Thyroid gland (tissue), 4 donors: ENCODE data around the gene JTB.
"Not testable (repeated sequence)": the region's sequence is repeated elsewhere in the genome, so short reads cannot be mapped to it uniquely, and the experiment has no call there.

Experiments
- POLR2A ChIP-seq, 2 donors: fragments of 450-650 bp; IDR thresholded peaks; one replicate each; pipeline ENCODE4 v1.6.1; 2017; ENCODE audit warnings: antibody characterized with exemption in 2 of 2, mild to moderate bottlenecking in 2 of 2, moderate library complexity in 1 of 2
- TF ChIP-seq, protein P1 (sequence below), 6 experiments: fragments of 200-600 bp in 3 of 6; fragments of 450-650 bp in 3 of 6; sonication (generic) in 3 of 6; IDR thresholded peaks; one replicate each; pipeline ENCODE4 v1.5.1; 2016 to 2019; ENCODE audit warnings: antibody characterized with exemption in 6 of 6, mild to moderate bottlenecking in 2 of 6, inconsistent platforms in 1 of 6, moderate library complexity in 1 of 6

DNA sequence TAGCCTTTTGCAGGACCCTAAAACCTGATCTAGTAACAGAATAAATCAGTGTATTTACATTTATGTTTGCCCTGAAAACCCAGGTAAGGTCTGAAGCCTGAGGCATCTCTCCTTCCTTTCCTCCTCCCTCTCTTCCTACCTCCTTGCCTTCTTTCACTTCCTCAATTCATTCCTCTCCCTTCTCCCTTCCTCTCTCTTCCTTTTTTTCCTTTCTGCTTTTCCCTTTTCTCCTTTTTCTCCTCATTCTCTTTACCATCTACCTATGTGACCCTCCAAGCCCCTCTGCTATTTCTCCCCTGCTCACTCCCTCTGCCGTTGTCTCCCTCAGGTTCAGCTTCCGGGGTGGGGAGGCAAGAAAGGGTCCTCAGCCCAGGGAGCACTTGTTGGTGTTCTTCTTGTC lies 4.3 kb upstream of the JTB start:
- not testable (repeated sequence) for TF ChIP-seq POLR2A (IDR thresholded peaks at IDR 0.05)
- TF ChIP-seq, protein P1, sequence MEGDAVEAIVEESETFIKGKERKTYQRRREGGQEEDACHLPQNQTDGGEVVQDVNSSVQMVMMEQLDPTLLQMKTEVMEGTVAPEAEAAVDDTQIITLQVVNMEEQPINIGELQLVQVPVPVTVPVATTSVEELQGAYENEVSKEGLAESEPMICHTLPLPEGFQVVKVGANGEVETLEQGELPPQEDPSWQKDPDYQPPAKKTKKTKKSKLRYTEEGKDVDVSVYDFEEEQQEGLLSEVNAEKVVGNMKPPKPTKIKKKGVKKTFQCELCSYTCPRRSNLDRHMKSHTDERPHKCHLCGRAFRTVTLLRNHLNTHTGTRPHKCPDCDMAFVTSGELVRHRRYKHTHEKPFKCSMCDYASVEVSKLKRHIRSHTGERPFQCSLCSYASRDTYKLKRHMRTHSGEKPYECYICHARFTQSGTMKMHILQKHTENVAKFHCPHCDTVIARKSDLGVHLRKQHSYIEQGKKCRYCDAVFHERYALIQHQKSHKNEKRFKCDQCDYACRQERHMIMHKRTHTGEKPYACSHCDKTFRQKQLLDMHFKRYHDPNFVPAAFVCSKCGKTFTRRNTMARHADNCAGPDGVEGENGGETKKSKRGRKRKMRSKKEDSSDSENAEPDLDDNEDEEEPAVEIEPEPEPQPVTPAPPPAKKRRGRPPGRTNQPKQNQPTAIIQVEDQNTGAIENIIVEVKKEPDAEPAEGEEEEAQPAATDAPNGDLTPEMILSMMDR (IDR thresholded peaks at IDR 0.05), result not testable (repeated sequence)
